NCI-H446 treated with DMSO at 0.1 percent for 48 hours (cell line): ENCODE data around the gene WDR93.

Experiments
- DNase-seq: peaks from one replicate; lab custom pipeline; 2025; lab: John Stamatoyannopoulos, UW

The WDR93 gene

DNA sequence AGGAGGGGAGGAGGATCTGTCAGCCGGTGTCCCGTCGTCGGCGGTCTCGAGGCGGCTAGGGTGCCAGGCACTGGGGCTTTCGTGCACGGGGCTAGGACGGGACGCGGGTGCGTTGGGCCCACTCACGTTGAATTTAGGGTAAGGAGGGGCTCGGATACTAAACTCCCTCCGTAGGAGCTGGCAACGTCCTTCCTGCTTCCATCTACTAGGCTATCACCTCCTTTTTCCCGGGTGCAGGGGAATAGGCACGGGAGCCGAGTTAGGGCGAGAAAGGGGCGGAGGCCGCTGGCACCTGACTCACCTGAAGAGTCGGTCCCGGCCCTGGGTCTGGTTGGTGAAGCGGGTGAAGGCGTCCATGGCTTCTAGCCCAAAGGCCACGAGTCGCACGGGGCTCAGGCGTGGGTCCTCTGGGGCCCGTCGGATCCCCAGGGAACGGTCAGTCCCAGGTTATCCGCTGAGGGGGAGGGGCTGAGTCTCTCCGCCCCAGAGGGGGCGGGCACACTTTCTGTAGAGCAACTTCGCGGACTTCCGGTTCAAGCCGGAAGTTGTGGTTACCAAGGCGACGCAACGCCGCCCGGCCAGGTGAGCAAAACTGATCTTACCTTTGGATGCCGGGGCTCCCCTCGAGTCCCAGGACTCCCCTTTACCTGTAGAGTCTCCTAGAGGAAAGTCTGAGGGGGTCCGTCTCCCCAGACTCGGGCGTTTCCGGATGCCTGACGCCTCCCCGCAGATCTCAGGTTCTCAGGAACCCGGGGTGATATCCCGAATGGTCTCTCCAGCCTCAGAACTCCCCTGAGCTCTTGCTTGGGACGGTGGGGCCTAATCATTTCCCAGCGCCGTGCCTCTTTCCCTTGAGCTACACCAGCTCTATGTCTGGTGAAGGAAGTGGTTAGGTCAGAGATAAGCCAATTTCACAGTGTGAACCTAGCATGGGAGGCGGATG lies at the start of gene WDR93, which contains the start of gene PEX11A:
WDR93 (plus strand) TSS at position 536 of the 943 bp plus-strand sequence. CDS start 10,936 bp downstream, outside the sequence.
PEX11A (minus strand) TSS at position 479 of the 943 bp plus-strand sequence; CDS start at position 357, 122 bp downstream.
- peak; percentile 34 for DNase-seq

DNA sequence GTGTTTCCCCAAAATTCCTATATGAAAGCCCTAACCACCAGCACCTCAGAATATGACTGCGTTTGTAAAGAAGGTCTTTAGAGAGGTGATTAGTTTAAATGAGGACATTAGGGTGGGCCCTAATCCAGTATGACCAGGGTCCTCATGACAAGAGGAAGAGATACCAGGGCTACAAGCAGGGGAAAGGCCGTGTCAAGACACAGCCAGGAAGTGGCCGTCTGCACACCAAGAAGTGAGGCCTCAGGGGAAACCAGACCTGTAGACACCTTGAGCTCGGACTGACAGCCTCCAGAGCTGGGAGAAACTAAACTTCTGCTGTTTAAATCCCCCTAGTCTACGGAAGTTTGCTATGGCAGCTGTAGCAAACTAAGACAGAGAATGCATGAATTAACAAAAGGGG lies 49.6 kb upstream of the WDR93 start:
- no peak for DNase-seq

DNA sequence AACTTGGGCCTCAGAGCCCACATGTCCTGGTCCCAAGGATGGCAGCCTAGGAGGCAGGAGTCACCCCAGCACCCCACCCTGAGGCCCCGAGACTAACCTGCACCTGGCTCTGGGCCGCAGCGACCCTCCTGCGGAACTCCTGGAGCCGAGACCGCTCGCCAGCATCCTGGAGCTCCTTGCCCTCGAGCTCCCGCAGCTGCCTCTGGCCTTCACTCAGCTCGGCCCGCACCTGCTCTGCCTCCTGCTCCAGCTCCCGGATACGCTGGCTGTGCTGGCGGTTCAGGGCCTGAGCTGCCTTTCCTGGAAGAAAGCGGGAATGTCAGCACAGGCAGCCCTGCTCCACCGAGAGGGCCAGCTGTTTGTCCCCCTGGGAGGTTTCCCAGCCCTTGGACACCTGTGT lies 48.5 kb upstream of the WDR93 start:
- no peak for DNase-seq

DNA sequence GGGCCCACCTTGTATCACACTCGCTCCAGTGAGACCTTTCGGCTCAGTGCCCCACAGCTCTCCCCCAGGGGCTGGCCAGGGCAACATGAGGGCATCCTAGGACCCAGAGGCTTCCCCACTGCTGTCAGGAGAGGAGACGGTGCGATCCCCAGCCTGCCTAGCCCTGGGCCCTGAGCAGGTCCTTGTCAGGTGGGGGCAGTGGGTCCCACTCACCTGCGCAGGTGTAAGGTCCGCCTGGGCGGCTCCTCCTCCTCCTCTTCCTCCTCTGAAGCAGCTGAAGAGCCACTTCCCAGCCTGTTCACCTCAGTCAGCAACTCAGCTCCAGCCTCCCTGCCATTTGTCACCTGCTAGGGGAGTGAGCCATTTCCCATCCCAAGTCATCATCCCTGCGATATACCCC lies 44.9 kb upstream of the WDR93 start:
- DNase-seq = no peak

DNA sequence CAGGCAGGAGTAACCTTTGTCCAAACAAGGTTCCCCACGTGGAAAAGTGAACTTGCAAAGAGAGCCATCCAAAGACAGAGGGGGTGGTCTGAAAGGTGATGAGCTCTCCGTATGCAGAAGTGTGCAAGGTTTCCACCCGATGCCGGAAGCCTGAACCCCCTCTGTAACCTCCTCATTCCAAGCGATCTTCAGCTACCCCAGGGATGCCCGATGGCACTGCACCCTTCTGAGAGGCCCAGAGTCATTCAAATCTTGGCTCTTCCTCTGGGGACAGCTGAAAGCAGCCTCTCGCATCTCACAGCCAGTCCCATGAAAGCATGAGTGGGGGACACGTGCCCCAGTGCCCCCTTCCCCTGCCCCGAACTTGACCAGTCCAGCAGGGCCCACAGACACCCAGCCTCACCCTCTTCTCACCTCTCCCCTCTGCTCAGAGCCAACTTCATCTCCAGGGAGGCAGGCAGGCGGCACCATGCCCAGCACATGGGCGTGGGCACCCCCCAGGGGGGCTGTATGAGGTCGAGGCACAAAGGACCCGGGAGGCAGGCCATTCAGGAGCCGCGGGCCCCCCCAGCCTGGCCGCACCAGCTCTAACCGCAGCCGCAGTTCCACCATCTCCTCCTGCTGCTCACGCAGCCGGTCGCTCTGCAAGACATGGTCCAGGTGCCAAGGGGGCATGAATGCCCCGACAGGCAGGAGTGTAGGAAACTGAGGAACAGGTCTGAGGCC lies 44.0 kb upstream of the WDR93 start:
- DNase-seq = no peak

DNA sequence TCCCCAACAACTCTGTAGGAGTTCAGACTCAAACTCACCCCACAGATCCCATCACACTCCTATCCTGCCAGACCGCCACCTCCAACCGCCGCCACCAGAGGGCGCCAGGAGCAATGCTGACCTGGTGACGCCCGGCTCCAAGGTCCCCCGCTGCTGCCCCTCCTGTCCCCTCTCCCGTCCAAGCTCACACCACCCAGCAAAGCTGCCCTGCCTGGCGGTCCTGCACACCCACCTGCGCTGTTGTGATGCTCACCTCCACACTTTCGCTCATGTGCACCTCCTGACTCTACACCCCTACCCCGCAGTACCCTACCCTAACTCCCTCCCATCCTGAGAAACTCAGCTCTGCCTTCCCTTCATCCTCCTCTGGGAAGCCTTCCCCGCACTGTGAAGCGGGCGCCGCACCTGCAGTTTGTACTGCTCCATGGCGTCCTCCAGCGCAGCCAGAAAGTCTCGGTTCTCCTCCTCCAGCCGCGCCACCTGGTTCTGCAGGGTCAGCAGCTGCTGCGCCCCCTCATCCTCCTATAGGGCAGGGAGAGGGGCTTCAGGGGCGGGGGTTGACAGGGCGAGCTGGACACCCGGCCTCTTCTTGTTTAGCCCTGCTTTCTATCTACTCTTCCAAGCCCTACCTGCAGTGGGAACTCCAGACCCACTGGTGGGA lies 43.3 kb upstream of the WDR93 start:
- no peak for DNase-seq

DNA sequence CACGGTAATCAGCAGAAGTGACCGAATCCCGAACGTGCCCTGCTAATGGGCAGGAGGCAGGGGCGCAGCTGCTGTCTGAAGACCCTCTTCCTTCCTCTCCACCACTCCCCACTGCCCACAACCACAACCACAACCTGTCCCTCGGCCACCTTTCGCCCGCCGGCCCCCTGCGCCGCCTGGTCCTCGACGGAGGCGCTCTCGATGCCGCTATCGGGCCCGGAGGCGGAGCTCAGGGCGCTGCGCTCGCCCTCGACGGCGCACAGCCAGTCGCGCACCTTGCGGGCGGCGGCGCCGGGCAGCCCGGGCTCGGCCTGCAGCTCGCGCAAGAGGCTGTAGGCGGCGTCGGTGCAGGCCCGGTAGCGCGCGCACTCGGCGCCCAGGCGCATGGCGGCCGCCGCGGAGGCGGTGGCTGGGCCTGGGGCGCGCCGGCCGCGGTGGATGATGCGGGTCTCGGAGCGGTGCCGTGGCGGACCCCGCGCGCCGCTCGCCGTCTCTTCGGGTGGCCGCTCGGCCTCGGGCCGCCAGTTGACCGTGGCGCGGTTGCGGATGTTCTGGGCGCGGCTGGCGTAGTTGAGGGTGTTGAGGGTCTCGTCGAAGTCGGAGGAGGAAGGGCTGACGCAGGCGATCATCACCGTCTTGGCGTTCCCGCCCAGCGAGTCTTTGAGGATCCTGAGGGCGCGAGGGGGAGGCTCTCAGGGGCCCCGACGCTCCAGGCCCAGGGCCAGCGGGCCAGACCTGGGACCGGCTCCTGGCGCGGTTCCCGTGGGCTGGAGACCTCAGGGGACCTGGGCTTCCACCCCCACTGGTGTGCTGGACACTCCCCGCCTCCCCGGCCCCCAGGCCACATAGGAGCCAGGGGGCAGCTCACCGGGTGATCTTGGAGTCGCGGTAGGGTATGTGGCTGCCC lies 42.3 kb upstream of the WDR93 start:
- no peak for DNase-seq

DNA sequence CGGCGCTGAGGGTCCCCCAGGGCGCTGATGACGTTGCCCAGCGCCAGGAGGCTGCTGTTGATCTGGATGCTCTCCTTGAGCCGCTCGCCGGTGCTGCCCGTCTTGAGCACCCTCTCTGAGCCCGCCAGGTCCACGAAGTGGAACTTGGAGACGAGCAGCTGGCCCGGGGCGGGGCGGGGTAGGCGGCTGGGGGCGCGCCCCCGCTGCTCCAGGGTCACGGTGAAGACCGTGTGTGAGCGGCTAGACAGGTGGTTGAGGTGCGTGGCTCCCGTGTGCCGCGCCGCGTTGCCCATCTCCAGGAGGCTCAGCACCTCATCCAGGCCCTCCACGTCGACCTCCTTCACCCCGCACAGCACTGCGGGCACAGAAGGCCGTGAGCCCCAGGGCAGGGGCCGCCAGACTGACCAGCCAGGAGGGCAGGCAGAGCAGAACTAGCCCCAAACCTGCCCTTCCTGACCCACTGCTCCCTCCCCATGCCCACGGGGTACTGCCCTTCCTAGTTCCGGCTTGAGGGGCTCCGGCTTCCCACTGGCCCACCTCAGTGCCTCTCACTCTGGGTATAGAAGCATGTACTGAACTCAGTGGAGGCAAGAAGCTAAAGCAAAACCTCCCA lies 41.5 kb upstream of the WDR93 start:
- DNase-seq = no peak

DNA sequence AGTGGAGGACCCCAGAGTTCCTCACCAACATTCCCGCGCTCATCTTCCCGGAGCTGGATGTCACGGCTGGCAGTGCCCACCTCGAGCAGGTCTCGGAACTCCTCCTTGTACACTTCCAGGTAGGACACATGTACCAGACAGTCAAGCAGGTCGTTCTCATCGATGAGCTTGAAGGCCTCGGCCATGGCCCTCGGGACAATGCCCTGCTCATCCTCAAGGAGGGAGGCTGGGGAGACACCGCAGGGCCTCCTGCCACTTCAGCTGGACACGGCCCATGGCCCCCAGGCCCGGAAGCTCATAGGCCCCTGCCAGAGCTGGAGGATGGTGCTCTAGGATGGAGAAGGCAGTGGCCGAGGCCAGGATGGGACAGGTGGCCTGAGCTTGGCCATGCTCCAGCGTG lies 40.9 kb upstream of the WDR93 start:
- DNase-seq = no peak

DNA sequence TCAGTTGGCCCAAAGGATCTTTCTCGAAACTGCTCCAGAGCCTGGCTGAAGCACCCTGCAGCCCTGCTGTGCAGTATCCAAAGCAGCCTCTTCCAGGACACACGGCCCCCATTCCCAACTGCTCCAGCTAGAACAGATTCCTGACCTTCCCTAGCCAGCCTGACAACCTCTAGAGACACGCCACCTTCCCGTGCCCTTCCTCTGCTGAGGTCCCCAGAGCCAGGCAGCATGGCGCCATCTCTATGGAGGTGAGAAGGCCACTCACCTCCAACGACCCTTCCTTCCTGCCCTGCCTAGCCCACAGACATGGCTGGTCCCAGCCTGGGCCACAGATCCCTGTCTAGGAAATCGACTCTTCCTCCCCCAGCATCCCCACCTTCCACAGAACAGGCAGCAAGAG lies 38.5 kb upstream of the WDR93 start:
- DNase-seq = no peak

DNA sequence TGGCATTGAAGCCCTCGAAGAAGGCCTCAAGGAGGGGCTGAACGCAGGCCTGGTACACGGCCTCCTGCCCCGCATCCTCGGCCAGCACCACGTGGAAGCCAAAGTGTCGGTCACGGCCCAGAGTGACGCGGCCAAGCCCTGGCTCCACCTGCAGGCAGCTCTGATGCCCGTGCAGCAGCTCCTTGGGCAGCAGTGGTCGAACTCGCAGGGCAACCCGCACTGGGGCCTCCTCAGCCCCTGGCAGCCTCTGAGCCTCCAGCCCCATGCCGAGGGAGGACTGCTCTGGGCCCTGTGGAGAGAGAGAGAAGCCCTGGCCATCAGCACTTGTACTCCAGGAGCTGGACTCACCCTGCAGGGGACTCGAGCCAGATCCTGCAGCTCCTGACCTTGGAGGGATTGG lies 37.9 kb upstream of the WDR93 start:
- DNase-seq = no peak

DNA sequence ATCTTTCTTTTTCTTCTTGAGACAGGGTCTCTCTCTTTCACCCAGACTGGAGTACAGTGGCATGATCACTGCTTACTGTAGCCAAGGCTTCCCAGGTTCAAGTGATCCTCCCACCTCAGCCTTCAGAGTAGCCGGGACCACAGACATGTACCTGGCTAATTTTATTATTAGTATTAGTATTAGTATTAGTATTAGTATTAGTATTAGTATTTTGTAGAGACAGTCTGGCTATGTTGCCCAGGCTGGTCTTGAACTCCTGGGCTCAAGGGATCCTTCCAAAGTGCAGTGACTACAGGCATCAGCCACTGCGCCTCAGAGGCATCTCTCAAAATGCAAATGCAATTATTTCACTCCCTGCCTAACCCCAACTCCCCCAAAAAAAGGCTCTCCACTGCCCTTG lies 37.0 kb upstream of the WDR93 start:
- DNase-seq = no peak

DNA sequence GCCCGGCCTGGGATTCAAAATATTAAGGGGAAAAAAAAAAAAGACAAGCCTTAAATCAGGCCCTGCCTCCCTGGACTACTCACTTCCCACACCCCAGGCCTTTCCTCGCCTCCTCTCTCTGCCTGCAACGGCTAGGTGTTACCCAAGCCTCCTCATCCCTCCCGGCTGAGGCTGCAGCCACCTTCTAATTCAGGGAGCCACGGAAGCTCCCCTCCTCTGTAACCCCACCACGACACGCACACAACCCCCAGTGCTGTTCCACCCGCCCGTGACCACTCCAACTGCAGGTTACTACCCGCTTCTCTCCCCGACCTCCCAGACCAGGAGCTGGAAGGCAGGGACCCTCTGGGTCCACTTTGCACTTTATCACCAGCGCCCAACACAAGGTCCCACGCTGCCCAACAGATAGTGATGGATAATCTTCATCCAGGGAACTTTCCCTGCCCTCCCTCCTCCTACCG lies 36.3 kb upstream of the WDR93 start:
- no peak for DNase-seq

DNA sequence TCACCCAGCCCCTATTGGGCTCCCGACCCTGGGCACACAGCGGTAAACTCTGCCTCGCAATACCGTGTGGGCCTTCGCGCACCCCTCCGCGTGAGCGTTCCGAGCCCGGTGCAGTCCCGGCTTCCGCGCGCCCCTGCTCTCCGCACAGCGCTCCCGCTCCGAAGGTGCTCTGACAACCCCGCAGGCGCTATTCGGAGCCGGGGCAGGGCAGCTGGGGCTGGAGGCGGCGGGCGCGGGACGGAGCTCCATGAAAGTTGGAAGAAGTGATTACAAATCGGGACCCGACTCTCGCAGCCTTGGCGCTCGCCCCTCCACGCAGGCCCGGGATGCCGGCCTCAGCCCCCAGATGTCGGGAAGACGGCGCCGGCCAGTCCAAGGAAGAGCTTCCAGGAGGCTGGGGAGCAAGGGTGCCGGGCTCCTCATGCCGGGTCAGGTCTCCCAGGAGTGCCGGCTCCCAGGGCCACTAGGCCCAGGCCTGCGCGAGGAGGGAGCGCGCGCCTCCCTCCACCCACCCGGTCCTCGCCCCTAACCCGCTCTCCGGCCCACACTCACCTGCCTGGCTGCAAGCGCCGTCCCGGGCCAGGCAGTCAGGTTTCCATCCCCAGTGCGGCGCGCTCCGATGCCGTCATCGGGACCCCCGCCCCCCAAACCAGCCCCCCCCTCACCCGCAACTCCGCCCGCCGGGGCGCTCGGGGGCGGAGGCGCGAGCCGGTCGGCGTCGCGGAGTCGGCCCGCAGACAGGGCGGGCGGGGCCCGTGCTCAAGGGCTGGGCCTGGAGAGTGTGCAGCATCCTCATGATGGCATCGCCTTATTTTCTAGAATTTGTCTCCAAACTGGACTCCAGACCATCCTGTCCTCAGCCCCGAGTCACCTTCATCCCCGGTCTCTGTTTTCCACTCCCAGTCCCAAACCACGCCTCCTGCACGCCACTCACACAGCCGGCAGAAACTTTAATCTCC lies 35.5 kb upstream of the WDR93 start, which contains the start of gene KIF7:
KIF7 (minus strand) TSS at position 621 of the 959 bp plus-strand sequence. CDS start 2,537 bp downstream, outside the sequence.
- DNase-seq = no peak

DNA sequence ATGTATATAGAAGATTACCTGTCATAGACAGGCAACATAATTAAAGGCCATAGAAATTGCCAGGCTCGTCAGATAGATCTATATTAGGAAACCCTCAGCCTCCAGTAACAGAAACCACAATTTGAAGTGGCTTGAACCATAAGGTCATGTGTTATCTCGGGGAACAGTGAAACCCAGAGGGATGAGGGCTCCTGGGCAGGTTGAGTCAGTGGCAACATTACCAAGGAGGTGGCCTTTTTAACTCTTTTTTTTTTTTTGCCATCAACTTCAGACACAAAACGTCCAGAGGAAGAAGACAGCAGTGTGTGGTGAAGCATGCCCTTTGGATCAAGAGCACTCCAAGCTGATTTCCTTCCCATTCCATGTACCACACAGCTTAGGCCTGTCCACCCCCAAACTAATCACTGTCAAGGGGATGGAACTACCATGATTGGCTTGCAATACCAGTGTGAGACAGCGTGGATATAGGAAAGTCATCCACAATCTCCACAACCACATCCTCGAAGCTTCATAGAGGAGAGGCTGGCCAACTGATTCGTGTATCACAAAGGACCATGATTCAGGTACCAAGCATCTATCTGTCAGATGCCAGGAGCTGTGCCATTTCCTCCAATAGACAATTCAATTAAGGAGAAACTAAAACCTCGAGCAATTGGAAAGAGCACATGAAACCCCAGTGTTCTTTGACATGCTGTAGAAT lies 34.3 kb upstream of the WDR93 start:
- no peak for DNase-seq

DNA sequence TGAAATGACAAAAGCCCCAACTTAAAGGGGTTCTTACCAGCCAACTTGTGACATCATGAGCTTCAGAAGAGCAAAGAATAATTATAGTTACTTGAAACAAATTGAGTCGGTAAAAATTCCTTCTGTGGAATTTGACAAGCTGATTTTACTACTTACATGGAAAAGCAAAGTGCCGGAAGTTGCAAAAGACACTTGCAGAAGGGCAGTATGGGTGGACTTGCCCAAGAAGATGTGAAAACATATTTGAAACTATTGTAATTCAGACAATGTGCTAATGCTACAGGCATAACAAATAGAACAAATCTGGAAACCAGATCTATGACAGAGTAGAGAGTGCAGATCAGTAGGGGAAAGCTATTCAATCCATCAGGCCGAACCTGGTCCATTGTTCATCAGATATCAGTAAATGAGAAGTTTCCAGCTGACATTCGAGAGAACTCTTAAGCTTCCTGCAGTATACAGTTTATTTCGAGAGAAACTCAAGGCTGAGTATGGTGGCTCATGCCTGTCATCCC lies 32.9 kb upstream of the WDR93 start:
- DNase-seq = no peak

DNA sequence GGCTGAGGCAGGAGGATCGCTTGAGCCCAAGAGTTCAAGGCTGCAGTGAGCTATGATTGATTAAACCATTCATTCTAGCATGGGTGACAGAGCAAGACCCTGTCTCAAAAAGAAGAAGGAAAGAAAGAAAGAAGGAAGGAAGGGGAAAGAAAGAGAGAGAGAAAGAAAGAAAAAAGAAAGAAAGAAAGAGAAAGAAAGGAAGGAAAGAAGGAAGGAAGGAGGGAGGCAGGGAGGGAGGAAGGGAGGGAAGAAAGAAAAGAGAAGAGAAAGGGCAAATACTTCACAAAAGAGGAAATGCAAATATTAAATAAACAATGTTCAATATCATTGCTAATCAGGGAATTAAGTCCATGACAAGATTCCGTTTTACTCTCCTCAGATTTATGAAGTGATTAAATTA lies 31.3 kb upstream of the WDR93 start:
- DNase-seq = no peak

DNA sequence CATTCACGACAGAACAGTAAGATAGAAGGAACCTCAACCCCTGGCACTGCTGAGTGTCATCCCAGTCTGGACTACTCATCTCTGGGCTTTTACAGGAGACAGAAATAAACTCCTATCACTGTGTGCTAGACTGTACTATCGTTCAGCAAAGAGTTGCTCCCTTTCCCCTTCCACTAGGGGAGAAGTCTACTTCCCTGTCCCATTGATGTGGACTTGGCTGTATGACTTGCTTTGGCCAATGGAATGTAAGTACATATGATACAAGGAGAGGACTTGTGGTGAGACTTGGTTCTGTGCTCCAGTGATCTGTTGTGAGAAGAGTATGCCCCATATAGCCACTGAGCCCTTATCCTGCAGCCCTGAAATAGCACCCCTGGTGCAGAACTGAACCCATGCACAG lies 30.1 kb upstream of the WDR93 start:
- DNase-seq = no peak
